Lower lobe of right lung (tissue), 2 donors: ENCODE results near the gene CDH15. TPM values are rescaled to one million over a fixed set of nuclear protein-coding genes. Genes with fewer than 3 reads are reported as not detected.

Experiments
- ATAC-seq, 2 donors: fragments of 200-7000 bp; cut with Tn5 transposase; one replicate each; pipeline ENCODE4 v1.9.1; 2020 to 2022; ENCODE audit warnings: mild to moderate bottlenecking in 2 of 2, moderate library complexity in 2 of 2
- DNase-seq: peaks from one replicate; pipeline ENCODE4 v3.0.0-alpha.2; 2020
- H3K27ac ChIP-seq: fragments of 200-600 bp; one replicate; pipeline ENCODE4 v1.8.0; 2022
- H3K27me3 ChIP-seq: fragments of 200-600 bp; one replicate; pipeline ENCODE4 v1.8.0; 2022; ENCODE audit warnings: low read depth
- H3K36me3 ChIP-seq: fragments of 200-600 bp; one replicate; pipeline ENCODE4 v1.8.0; 2022; ENCODE audit warnings: mild to moderate bottlenecking
- H3K4me1 ChIP-seq: fragments of 200-600 bp; one replicate; pipeline ENCODE4 v1.8.0; 2022
- H3K4me3 ChIP-seq: fragments of 200-600 bp; one replicate; pipeline ENCODE4 v1.8.0; 2022; ENCODE audit warnings: mild to moderate bottlenecking
- H3K9me3 ChIP-seq: fragments of 200-600 bp; one replicate; pipeline ENCODE4 v1.8.0; 2022
- intact Hi-C: fragments of 100-400 bp; cut with DNase I; formaldehyde crosslinking; loops from one replicate; pipeline ENCODE4 v1.11.0; 2022
- total RNA-seq: library from RNA; stranded (reverse); fragmentation: NEBNext Ultra II Directional; extraction: Animal tissue kit (Norgen Biotek cat#: 25700); gene quantifications from one replicate; pipeline ENCODE4 v1.2.1, GENCODE V29; 2021
- TF ChIP-seq, protein P1 (sequence below): fragments of 200-600 bp; IDR thresholded peaks from one replicate; pipeline ENCODE4 v1.8.0; 2022; ENCODE audit warnings: antibody characterized with exemption, mild to moderate bottlenecking
- donor health status: DM: no; HTN: yes; CAD: no; lungs with severe emphysema.

CDH15 gene
- total RNA-seq, 1 donor from 2014 or later = 0.50 TPM

DNA sequence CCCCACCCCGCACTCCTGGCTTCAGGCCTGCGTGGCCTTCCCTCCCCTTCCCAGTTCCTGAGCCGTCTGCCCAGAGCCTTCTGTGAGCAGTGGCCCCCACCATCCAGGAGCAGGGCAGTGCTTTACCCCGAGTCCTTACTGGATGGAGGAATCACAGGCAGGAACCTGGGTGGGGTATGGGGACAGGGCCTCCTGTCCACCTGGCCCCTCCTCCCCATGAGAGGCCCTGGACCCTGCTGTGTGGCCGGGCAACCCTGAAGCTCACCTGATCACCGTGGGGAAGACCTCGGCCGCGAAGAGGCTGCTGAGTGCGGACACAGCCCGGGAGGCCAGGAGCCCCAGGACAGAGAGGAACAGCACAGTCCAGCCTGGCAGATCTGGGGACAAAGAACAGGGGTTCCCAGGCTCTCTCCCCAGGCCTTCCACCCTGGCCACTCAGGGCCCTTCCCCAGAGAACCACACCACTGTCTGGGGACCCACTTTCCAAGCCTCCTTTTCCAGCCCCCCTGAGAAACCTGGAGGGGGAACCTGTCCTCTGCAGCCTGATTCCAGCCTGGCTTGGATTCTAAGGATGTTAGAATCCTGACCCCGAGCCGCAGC, 25.6 kb downstream of the CDH15 start:
- no peak for ATAC-seq
- no peaks in the 10 kb centered on the region for H3K9me3 ChIP-seq
- intact Hi-C loops = no loop called here
- no peak overlapping the region for H3K27ac ChIP-seq
- no peaks in the 10 kb centered on the region for H3K36me3 ChIP-seq
- H3K27me3 ChIP-seq = peaks cover 31% of the 10 kb centered on the region
- peaks cover 23% of the 10 kb centered on the region for H3K4me1 ChIP-seq
- peak; percentile 39 for DNase-seq
- TF ChIP-seq, protein P1, sequence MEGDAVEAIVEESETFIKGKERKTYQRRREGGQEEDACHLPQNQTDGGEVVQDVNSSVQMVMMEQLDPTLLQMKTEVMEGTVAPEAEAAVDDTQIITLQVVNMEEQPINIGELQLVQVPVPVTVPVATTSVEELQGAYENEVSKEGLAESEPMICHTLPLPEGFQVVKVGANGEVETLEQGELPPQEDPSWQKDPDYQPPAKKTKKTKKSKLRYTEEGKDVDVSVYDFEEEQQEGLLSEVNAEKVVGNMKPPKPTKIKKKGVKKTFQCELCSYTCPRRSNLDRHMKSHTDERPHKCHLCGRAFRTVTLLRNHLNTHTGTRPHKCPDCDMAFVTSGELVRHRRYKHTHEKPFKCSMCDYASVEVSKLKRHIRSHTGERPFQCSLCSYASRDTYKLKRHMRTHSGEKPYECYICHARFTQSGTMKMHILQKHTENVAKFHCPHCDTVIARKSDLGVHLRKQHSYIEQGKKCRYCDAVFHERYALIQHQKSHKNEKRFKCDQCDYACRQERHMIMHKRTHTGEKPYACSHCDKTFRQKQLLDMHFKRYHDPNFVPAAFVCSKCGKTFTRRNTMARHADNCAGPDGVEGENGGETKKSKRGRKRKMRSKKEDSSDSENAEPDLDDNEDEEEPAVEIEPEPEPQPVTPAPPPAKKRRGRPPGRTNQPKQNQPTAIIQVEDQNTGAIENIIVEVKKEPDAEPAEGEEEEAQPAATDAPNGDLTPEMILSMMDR = no peak
- H3K4me3 ChIP-seq = no peak overlapping the region

DNA sequence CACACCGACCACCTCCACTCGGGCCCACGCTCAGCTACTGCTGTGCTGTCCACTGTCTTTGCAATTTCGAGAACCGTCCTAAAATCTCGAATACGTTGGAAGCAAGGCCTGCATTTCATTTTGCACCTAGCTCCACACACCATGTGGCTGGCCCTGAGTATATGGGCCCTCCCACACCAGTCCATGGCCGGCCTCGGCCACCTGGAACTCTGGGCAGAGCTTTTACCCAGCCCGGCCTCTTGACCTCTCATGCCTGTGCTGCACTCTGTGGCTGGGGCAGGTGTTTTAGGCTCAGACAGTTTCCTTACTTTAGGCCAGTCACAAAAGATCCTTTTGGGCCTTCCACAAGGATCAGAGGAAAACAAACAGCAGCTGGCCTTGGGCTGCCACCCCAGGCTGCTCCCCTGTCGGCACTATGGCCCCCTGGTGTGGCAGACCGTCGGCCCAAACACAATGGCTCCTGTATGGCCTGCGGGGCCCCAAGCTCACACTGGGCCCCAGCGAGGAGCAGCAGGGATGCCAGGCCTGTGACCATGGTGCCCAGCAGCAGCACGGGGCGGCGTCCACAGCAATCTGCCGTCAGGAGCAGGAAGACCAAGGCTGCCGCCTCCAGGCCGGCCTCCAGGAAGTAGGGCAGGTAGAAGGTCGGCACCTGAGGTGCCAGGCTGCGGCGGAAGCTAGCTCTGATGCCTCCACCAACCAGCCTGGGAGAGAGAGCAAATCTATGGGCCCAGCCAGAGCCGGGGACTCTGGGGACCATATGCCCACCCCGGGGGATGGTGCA, 26.3 kb downstream of the CDH15 start:
- H3K4me3 ChIP-seq = no peak overlapping the region
- H3K4me1 ChIP-seq = peaks cover 21% of the 10 kb centered on the region
- H3K27ac ChIP-seq = no peak overlapping the region
- ATAC-seq (no peak), DNase-seq (peak; percentile 44)
- intact Hi-C loops = no loop called here
- no peaks in the 10 kb centered on the region for H3K36me3 ChIP-seq
- peaks cover 37% of the 10 kb centered on the region for H3K27me3 ChIP-seq
- TF ChIP-seq, protein P1 = no peak
- no peaks in the 10 kb centered on the region for H3K9me3 ChIP-seq

DNA sequence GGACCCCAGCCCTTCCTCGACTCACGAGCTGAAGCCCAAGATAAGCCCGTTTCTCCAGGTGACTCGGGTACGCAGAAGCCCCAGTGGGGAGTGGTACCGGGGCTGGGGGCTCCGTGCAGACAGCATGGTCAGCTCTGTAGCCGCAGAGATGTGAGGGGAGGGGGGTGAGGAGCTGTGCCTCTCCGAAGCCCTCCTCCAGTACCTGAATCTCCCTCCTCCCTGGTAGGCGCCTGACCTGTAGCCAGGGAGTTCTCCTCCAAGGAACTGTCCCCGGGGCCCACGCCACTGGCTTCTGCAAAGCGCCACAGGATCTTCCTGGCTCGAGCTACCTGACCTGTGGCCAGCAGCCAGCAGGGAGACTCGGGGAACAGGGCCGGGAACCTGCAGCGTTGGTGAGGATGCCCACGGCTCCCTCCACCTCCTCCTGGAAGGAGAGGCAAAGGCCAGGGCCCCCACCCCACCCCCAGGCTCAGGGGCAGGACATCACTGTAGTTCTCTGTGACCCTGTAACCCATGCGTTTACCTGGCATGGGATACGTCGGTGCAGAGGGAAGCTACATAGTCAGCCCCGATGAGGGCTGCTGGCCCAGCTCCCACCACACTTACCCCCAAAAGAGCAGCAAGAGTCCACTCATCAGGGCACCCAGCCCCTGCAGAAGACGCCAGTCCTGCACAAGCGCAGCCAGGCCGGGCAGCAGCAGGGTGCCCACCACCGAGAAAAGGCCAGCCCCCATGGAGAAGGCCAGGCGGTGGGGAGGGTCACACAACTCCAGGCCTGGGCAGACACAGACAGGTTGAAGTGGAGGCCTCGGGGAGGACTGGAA, 27.1 kb downstream of the CDH15 start:
- Histone ChIP-seq H3K27ac (no peak overlapping the region), H3K9me3 (no peaks in the 10 kb centered on the region), H3K4me1 (peaks cover 21% of the 10 kb centered on the region), H3K27me3 (peaks cover 44% of the 10 kb centered on the region), H3K4me3 (no peak overlapping the region), H3K36me3 (no peaks in the 10 kb centered on the region)
- TF ChIP-seq, protein P1 = no peak
- peak; percentile 36 for DNase-seq
- intact Hi-C loops = no loop called here
- ATAC-seq = no peak

DNA sequence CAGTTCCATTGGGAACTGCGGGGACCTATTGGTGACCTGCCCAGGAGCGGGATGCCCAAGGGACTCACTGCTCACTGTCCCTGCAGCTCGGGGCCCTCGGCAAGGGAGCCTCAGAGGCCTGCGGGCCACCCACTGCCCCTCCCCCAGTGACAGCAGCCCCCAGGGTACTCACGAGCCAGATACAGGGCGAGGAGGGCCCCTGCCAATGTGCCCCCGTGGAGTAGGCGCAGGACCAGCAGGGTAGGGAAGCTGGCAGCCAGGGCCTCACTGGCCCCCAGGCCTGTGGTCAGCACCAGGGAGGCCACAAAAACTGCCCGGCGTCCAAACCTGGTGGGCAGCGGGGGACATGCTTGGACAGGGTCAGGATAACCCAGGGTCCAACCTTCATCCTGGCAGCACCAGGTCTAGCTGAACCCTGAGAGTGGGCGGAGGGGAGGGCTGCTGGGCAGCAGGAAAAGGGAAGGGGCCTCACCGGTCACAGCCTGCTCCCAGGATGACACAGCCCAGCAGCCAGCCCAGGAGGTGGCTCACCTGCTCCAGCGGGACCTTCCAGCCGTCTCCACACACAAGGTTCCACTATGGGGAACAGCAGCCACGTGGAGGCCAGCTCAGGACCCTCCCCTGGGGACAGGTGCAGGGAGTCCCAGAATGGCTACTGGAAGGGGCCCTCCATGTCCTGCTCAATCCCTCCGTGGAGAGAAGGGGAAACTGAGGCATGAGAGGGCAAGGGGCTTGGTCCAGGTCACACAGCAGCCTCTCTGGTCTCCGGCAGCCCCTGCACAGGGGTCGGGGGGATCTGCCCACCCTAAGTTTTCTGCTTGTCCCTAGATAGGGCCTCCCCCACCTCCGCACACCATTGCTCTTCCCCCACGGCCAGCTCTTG, 27.9 kb downstream of the CDH15 start:
- intact Hi-C loops = no loop called here
- Histone ChIP-seq H3K4me1 (peaks cover 21% of the 10 kb centered on the region), H3K36me3 (no peaks in the 10 kb centered on the region), H3K27ac (peak overlapping the region; percentile 74), H3K27me3 (peaks cover 47% of the 10 kb centered on the region), H3K4me3 (peak overlapping the region; percentile 49), H3K9me3 (no peaks in the 10 kb centered on the region)
- DNase-seq (peak; percentile 49), ATAC-seq (no peak)
- TF ChIP-seq, protein P1 = no peak
